IMR-90 (cell line): Measurements from ENCODE around the gene NARF. TPM values are rescaled to one million over a fixed set of nuclear protein-coding genes. Genes with fewer than 3 reads are reported as not detected.

Source experiments
- ATAC-seq: fragments of 200-7000 bp; cut with Tn5 transposase; 2 replicates; pipeline ENCODE4 v1.9.1; 2020; ENCODE audit warnings: low read depth, mild to moderate bottlenecking, moderate library complexity
- BruUV-seq: library from RNA; stranded (reverse); fragments of 400-500 nt; replicated peaks from 2 replicates; lab custom pipeline; 2021; lab: Mats Ljungman, UMichigan
- CTCF ChIA-PET: fragments of 300-600 bp; formaldehyde crosslinking; extraction: SDS; loops from one replicate; lab custom pipeline; 2021; ENCODE audit warnings: antibody characterized with exemption; lab: Yijun Ruan, JAX
- POLR2A ChIA-PET: fragments of 300-600 bp; sonication (Branson Sonifier 250); formaldehyde crosslinking; loops from one replicate; lab custom pipeline; 2022; ENCODE audit warnings: antibody characterized with exemption; ENCODE audit not compliant: unreplicated experiment; lab: Charles Lee
- DNase-seq: peaks from one replicate; pipeline ENCODE4 v3.0.0; 2013
- H2AFZ ChIP-seq: replicated peaks from 2 replicates; pipeline ENCODE3; 2013; ENCODE audit warnings: low read length, mild to moderate bottlenecking; ENCODE audit not compliant: poor library complexity
- H2AK5ac ChIP-seq: 2 replicates; pipeline ENCODE4 v1.6.1; 2013; ENCODE audit warnings: low read depth, low read length, inconsistent platforms
- H2AK9ac ChIP-seq: replicated peaks from 2 replicates; pipeline ENCODE3; 2013; ENCODE audit warnings: mild to moderate bottlenecking, low read depth, low read length, moderate library complexity; ENCODE audit not compliant: poor library complexity
- H2BK120ac ChIP-seq: 2 replicates; pipeline ENCODE4 v1.6.1; 2013; ENCODE audit warnings: low read depth, low read length, inconsistent platforms
- H2BK15ac ChIP-seq: 3 replicates; pipeline ENCODE4 v1.6.1; 2013; ENCODE audit warnings: low read depth, low read length, inconsistent platforms
- H2BK20ac ChIP-seq: 2 replicates; pipeline ENCODE4 v1.6.1; 2013; ENCODE audit warnings: low read depth, mild to moderate bottlenecking, inconsistent platforms, low read length, moderate library complexity
- H2BK5ac ChIP-seq: 2 replicates; pipeline ENCODE4 v1.6.1; 2013; ENCODE audit warnings: mild to moderate bottlenecking, low read depth, low read length, inconsistent platforms; ENCODE audit not compliant: poor library complexity, severe bottlenecking
- H3K14ac ChIP-seq: replicated peaks from 2 replicates; pipeline ENCODE4 v1.6.1; 2013; ENCODE audit warnings: low read depth, low read length, inconsistent platforms
- H3K18ac ChIP-seq: 2 replicates; pipeline ENCODE4 v1.6.1; 2013; ENCODE audit warnings: low read depth, low read length, control low read depth
- H3K23ac ChIP-seq: 2 replicates; pipeline ENCODE4 v1.6.1; 2013; ENCODE audit warnings: low read depth, low read length, inconsistent platforms
- H3K27ac ChIP-seq: 2 replicates; pipeline ENCODE4 v1.5.1; 2013; ENCODE audit warnings: mild to moderate bottlenecking, control low read depth, low read length; ENCODE audit not compliant: insufficient read depth
- H3K27me3 ChIP-seq: 2 replicates; pipeline ENCODE4 v1.6.1; 2013; ENCODE audit warnings: low read length; ENCODE audit not compliant: control insufficient read depth, insufficient read depth
- H3K36me3 ChIP-seq: 2 replicates; pipeline ENCODE4 v1.6.1; 2013; ENCODE audit warnings: low read length, mixed read lengths; ENCODE audit not compliant: control insufficient read depth, insufficient read depth
- H3K4ac ChIP-seq: 2 replicates; pipeline ENCODE4 v1.6.1; 2013; ENCODE audit warnings: low read depth, low read length, inconsistent platforms
- H3K4me1 ChIP-seq: 2 replicates; pipeline ENCODE4 v1.6.1; 2013; ENCODE audit warnings: low read length, mixed read lengths; ENCODE audit not compliant: control insufficient read depth, insufficient read depth
- H3K4me2 ChIP-seq: 2 replicates; pipeline ENCODE4 v1.6.1; 2013; ENCODE audit warnings: low read depth, mild to moderate bottlenecking, control low read depth, low read length, moderate library complexity
- H3K4me3 ChIP-seq: 2 replicates; pipeline ENCODE4 v1.5.1; 2013; ENCODE audit warnings: low read depth, mild to moderate bottlenecking, control low read depth, low read length, moderate library complexity; ENCODE audit not compliant: insufficient read depth
- H3K56ac ChIP-seq: 2 replicates; pipeline ENCODE4 v1.6.1; 2013; ENCODE audit warnings: low read length, inconsistent platforms; ENCODE audit not compliant: insufficient read depth; ENCODE audit errors: extremely low read depth
- H3K79me1 ChIP-seq, 2 experiments: 2 replicates each; pipeline ENCODE4 v1.6.1; 2013; ENCODE audit warnings: low read length in 2 of 2, inconsistent platforms in 1 of 2, low read depth in 1 of 2
- H3K9ac ChIP-seq: 2 replicates; pipeline ENCODE4 v1.6.1; 2013; ENCODE audit warnings: low read depth, low read length, control low read depth
- H3K9me1 ChIP-seq: 2 replicates; pipeline ENCODE4 v1.6.1; 2013; ENCODE audit warnings: low read length, inconsistent platforms; ENCODE audit not compliant: insufficient read depth
- H3K9me3 ChIP-seq: 2 replicates; pipeline ENCODE4 v1.6.1; 2013; ENCODE audit warnings: low read length; ENCODE audit not compliant: control insufficient read depth, insufficient read depth
- H4K20me1 ChIP-seq: 2 replicates; pipeline ENCODE4 v1.6.1; 2013; ENCODE audit warnings: low read length, inconsistent platforms; ENCODE audit not compliant: insufficient read depth
- H4K5ac ChIP-seq: 2 replicates; pipeline ENCODE4 v1.6.1; 2013; ENCODE audit warnings: mild to moderate bottlenecking, low read depth, low read length, control low read depth
- H4K8ac ChIP-seq, 2 experiments: 2 replicates each; pipeline ENCODE4 v1.6.1; 2013; ENCODE audit warnings: low read depth in 2 of 2, low read length in 2 of 2, control low read depth in 1 of 2, inconsistent platforms in 1 of 2
- H4K91ac ChIP-seq: 2 replicates; pipeline ENCODE4 v1.6.1; 2013; ENCODE audit warnings: low read depth, low read length, inconsistent platforms; ENCODE audit not compliant: insufficient read depth
- CEBPB ChIP-seq: IDR thresholded peaks from 2 replicates; pipeline ENCODE4 v1.6.1; 2012; ENCODE audit warnings: low read depth, low read length, improper control_type of control experiment
- CHD1 ChIP-seq: IDR thresholded peaks from 2 replicates; pipeline ENCODE4 v1.6.1; 2012; ENCODE audit warnings: low read depth, low read length, improper control_type of control experiment
- CTCF ChIP-seq: conservative IDR thresholded peaks from 2 replicates; pipeline ENCODE4 v1.5.1; 2012; ENCODE audit warnings: mild to moderate bottlenecking, low read depth, low read length, improper control_type of control experiment
- ELK1 ChIP-seq: fragments of 150-350 bp; IDR thresholded peaks from 2 replicates; pipeline ENCODE4 v1.6.1; 2016; ENCODE audit warnings: low read depth, mild to moderate bottlenecking, low read length, moderate library complexity, borderline replicate concordance
- FOS ChIP-seq: fragments of 150-350 bp; IDR thresholded peaks from 2 replicates; pipeline ENCODE4 v1.6.1; 2016; ENCODE audit warnings: low read depth, low read length
- MAFK ChIP-seq: IDR thresholded peaks from 2 replicates; pipeline ENCODE4 v1.6.1; 2012; ENCODE audit warnings: low read depth, low read length, improper control_type of control experiment
- MAZ ChIP-seq: IDR thresholded peaks from 2 replicates; pipeline ENCODE4 v1.6.1; 2012; ENCODE audit warnings: low read depth, mild to moderate bottlenecking, low read length, improper control_type of control experiment, moderate library complexity, borderline replicate concordance
- MXI1 ChIP-seq: IDR thresholded peaks from 2 replicates; pipeline ENCODE4 v1.6.1; 2012; ENCODE audit warnings: low read depth, mild to moderate bottlenecking, low read length, moderate library complexity, borderline replicate concordance
- NFE2L2 ChIP-seq: fragments of 150-350 bp; IDR thresholded peaks from 2 replicates; pipeline ENCODE4 v1.6.1; 2016; ENCODE audit warnings: low read depth, mild to moderate bottlenecking, low read length
- POLR2A ChIP-seq: IDR thresholded peaks from 2 replicates; pipeline ENCODE4 v1.6.1; 2012; ENCODE audit warnings: mild to moderate bottlenecking, low read depth, low read length
- RAD21 ChIP-seq: IDR thresholded peaks from 2 replicates; pipeline ENCODE4 v1.6.1; 2012; ENCODE audit warnings: low read length, improper control_type of control experiment
- RFX5 ChIP-seq: IDR thresholded peaks from 2 replicates; pipeline ENCODE4 v1.8.0; 2012; ENCODE audit warnings: low read depth, mild to moderate bottlenecking, low read length, moderate library complexity
- SMC3 ChIP-seq: fragments of 150-350 bp; IDR thresholded peaks from 2 replicates; pipeline ENCODE4 v1.6.1; 2016; ENCODE audit warnings: low read depth, mild to moderate bottlenecking, antibody characterized with exemption, low read length, moderate library complexity
- WGBS, 2 experiments: methylation state at CpG; one replicate each; pipeline versions ENCODE4 v1.1.5 to v1.1.7; 2013; ENCODE audit warnings: missing lambda C conversion rate in 2 of 2; ENCODE audit not compliant: insufficient read length in 1 of 2; ENCODE audit errors: extremely low coverage in 2 of 2; 5-methylcytosine and 5-hydroxymethylcytosine counted together
- dilution Hi-C: fragments of 300-500 bp; cut with HindIII; formaldehyde crosslinking; loops from one replicate; pipeline ENCODE4 v1.14.3; 2018; ENCODE audit warnings: low sequenced_read_pairs; ENCODE audit not compliant: unreplicated experiment
- in situ Hi-C: fragments of 300-500 bp; cut with MboI; formaldehyde crosslinking; loops from 3 replicates; pipeline ENCODE4 v1.14.3; 2019; ENCODE audit warnings: low sequenced_read_pairs, inconsistent platforms, mixed read lengths
- intact Hi-C: fragments of 100-400 bp; cut with micrococcal nuclease; formaldehyde crosslinking; loops from 2 replicates; pipeline ENCODE4 v1.10.0; 2022
- polyA plus RNA-seq, 3 experiments: library from polyadenylated mRNA; depleted of rRNA; stranded (reverse); fragments of >200 nt; gene quantifications; 2 replicates each; pipeline ENCODE4 v1.2.3, GENCODE V29; 2012; ENCODE audit warnings: low replicate concordance in 1 of 3
- total RNA-seq: library from RNA; depleted of rRNA; stranded (reverse); fragments of >200 nt; gene quantifications from 2 replicates; pipeline ENCODE4 v1.2.3, GENCODE V29; 2012

NARF gene
- total and polyA plus RNA-seq, 2 of the 4 experiments (the other 2 are of a cell fraction): 83.7 to 94.8 TPM

DNA sequence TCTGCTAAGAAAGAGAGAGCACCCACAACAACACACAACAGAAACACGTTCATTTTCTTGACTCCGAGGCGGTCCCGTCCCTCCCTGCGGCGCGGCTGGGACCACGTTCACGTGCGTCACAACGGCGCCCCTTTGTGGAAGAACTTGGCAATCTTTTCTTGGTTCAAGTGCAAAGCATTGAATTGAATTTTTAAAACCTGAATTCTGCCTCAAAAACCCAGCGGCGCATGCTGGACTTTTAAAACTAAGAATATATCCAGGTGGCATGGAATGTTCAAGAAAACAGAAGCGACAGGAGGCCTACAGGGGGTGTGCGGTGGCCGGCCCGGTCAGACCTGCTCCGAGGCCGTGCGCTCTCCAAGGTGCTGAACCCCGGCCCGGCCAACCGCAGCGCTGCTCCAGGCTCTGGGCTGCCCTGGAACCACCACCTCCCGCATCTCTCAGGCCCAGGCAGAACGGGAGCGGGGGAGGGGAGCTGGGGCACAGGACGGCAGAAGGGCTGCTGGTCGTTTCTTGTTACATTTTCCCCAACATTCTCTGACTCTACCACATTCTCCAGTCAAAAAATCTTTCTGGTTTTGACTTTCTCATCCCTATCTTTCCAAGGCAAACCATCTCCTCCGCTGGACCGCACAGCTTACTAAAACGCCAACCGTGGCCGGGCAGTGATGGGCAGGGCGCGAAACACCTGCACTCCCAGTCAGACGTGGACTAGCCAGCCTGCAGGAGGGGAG lies 43.8 kb upstream of the NARF start (continued):
- no peak for TF ChIP-seq CEBPB

DNA sequence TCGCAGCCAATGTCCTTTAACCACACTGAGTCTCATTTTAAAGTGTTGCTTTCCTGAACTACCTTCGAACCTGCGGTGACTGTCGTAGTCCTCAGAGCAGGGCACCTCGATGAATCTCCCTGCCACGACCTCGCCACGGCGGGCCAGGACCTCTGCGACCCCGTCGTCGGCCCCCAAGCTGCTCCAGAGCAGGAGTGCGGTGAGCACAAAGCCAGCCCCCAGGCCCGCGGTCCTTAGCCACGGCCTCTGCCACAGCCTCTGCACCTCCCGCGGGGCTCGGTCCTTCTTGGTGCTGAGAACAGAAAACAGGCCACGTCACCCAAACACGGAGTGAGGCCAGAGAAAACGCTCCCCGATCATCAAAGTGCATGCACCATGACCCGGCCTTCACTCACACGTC lies 43.2 kb upstream of the NARF start:
- H2AK5ac ChIP-seq: no peak overlapping the region
- H3K4me3 ChIP-seq: no peak overlapping the region
- H3K27ac ChIP-seq: no peak overlapping the region
- H4K20me1 ChIP-seq: peaks cover 25% of the 10 kb centered on the region
- H3K14ac ChIP-seq: no peak overlapping the region
- WGBS, 2 experiments: 90% methylated on average over 9 of the region's 26 CpGs; no CpG with 5 or more reads in 1 of the 2 experiments
- no peak overlapping the region for H3K23ac ChIP-seq
- ATAC-seq: no peak
- CTCF ChIA-PET: no interaction called here
- H3K18ac ChIP-seq: no peak overlapping the region
- H3K9ac ChIP-seq: no peak overlapping the region
- H4K5ac ChIP-seq: no peak overlapping the region
- intact Hi-C loops (no loop called here), in situ Hi-C loops (no loop called here), dilution Hi-C loops (no loop called here)
- no peak overlapping the region for H3K4ac ChIP-seq
- POLR2A ChIA-PET: no interaction called here
- no TSS peak for BruUV-seq
- H3K56ac ChIP-seq: no peak overlapping the region
- H4K8ac ChIP-seq: no peak overlapping the region
- H4K91ac ChIP-seq: no peak overlapping the region
- H2BK5ac ChIP-seq: no peak overlapping the region
- peaks cover 1% of the 10 kb centered on the region; the same call in 1 of the 2 replicates for H3K36me3 ChIP-seq
- no peak overlapping the region for H2BK20ac ChIP-seq
- DNase-seq: no peak
- H3K4me2 ChIP-seq: no peak overlapping the region
- peaks cover 0 to 21% of the 10 kb centered on the region in 2 experiments; a peak in 2 of 4 replicates for H3K79me1 ChIP-seq
- no peak overlapping the region for H2AFZ ChIP-seq
- H3K9me1 ChIP-seq: 0 out of 2 replicates have a peak, but pooled peaks cover 4% of the 10 kb centered on the region
- H3K4me1 ChIP-seq: no peaks in the 10 kb centered on the region
- no peak overlapping the region for H2BK120ac ChIP-seq
- no peak overlapping the region for H2AK9ac ChIP-seq
- no peaks in the 10 kb centered on the region for H3K9me3 ChIP-seq
- H2BK15ac ChIP-seq: no peak overlapping the region
- H3K27me3 ChIP-seq: no peaks in the 10 kb centered on the region
- TF ChIP-seq CTCF (no peak), MXI1 (no peak), SMC3 (no peak), MAZ (no peak), NFE2L2 (no peak), MAFK (no peak), ELK1 (no peak), RAD21 (no peak), CEBPB (no peak), RFX5 (no peak), FOS (no peak), POLR2A (no peak), CHD1 (no peak)
